GM21723 (cell line): Measurements from ENCODE around the gene NCAM2.
"Not testable (repeated sequence)": the region's sequence is repeated elsewhere in the genome, so short reads cannot be mapped to it uniquely, and the experiment has no call there.

Experiments
- ATAC-seq: cut with Tn5 transposase; IDR thresholded peaks from one replicate; pipeline ENCODE4 v1.9.1; 2021; ENCODE audit warnings: mild to moderate bottlenecking, moderate library complexity; ENCODE audit not compliant: unreplicated experiment

The NCAM2 gene

DNA sequence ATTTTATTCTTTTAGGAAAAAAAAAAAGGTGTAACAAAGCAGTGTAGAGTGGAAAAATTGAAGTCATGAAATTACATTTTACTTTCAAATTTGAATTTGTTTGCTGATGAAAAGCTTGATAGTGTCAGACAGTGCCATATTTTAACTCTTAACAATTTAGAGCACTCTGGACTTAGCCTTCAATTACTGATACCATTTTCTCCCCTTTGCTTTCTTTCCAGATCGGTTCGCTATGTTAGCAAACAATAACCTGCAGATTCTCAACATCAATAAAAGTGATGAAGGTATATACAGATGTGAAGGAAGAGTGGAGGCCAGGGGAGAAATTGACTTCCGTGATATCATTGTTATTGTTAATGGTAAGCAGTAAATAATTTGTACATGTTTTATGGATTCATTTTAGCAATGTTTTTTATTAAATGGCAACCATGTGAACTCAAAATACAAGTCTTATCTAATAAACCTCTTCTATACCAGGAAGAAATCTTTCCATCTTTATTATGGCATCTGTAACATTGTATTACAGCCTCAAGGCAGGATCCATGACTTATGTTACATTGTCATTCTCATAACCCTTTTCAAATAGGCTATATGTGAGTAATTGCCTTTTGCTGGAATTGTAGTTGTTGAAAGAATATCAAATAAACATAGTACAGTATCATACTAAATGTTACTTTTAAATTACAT lies 293.8 kb downstream of the NCAM2 start:
- no peak for ATAC-seq

DNA sequence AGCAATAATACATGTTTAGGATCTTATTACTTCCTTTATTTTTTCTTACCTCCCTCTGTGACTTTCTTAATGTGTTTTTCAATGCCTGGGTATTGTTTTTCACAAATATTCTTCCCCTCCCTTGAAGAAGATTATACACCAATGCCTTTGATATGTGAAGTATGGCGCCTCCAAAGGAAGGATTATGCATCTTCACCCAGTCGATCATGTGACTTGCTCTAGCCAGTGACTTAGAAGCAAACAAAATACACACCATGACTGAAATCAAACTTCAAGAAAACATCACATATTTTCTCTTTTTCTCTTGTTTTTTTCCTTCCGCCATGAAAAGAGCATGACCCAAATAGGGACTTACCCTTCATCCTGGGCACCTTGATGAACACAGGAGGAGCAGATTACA lies 297.1 kb downstream of the NCAM2 start:
- no peak for ATAC-seq

DNA sequence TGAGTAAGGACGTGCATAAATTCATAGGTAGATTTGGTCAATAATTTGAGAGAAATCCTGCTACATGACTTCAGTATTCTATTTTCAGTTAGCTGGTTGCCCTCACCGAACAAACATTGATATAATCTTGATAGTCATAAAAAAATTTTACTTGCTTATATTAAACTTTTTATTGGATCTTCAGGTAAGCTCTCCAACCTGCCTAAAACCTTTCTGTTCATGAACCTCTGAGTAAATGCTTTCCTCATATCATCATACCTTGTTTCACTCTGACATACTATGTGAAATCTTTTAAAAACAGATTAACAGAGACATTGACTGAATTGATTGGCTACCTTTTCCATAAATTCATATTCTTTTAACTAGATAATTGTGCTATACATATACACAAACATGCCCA lies 299.0 kb downstream of the NCAM2 start:
- ATAC-seq, result no peak

DNA sequence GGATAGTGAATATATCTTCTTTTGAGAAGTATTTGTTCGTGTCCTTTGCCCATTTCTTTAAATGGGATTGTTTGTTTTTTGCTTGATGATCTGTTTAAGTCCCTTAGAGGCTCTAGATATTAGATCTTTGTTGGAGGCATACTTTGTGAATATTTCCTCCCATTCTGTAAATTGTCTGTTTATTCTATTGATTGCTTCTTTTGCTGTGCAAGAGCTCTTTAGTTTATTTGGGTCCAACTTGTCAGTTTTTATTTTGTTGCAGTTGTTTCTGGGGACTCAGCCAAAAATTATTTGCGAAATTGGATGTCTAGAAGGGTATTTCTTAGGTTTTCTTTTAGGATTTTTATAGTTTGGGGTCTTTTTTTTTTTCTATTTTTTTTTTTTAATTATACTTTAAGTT lies 302.8 kb downstream of the NCAM2 start:
- no peak for ATAC-seq

- ATAC-seq, result no peak
Observed at GRCh38 chr21:21309510-21309909, 311.3 kb downstream of the NCAM2 start.

DNA sequence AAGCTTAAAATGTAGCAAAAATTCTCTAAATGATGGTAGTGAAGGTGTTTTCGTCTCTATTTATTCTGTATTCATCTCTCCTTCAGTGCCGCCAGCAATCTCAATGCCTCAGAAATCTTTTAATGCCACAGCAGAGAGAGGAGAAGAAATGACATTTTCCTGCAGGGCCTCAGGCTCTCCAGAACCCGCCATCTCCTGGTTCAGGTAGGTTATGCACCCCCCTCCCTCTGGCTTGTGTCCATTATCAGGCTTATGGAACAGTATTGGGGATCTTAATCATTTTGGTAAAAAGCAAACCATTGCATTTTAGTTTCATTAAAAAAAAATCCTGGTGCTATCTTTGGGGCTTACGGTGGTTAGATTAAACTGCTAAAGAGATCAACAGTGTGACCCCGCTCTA lies 326.1 kb downstream of the NCAM2 start:
- no peak for ATAC-seq

- ATAC-seq, result no peak
Observed at GRCh38 chr21:21332492-21332891, 334.3 kb downstream of the NCAM2 start.

- no peak for ATAC-seq
Observed at GRCh38 chr21:21341041-21341440, 342.8 kb downstream of the NCAM2 start.

DNA sequence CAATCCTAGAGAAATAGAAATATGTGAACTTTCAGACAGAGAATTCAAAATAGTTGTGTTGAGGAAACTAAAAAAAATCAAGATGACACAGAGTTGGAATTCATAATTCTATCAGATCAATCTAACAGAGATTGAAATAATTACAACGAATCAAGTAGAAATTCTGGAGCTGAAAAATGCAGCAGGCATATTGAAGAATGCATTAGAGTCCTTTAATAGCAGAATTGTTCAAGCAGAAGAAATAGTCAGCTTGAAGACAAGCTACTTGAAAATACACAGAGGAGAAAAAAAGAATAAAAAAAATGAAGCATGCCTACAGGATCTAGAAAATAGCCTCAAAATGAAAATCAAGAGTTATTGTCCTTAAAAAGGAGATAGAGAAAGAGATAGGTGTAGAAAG lies 347.1 kb downstream of the NCAM2 start:
- ATAC-seq, result no peak

DNA sequence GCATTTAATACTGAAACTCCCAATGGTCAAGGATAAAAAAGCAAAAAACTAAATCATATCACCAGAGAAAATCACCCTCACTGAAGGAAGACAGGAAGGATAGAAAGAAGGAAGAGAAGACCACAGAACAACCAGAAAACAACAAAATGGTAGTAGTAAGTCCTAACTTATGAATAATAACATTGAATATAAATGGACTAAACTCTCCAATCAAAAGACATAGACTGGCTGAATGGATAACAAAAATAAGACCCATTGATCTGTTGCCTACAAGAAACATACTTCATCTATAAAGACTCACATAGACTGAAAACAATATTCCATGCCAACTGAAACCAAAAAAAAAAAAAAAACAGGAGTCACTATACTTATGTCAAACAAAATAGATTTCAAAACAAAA lies 347.7 kb downstream of the NCAM2 start:
- no peak for ATAC-seq

DNA sequence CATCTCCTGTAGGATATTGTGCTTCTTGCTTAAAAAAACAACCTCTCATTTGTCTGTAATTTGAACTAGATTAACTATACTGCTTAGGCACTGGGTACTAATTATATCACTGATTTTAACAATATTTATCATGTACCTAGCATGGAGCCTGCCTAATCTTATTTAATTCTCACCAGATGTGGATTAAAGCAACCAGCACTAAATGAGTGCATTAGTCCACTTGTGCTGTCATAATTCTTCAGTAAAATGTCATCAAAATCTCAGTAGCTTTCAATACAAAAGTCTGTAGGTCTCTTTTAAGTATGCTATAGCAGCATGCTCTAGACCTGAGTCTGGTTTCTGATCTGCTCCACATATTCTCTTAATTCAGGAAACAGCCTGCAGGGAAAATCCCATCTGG lies 368.1 kb downstream of the NCAM2 start:
- ATAC-seq, result no peak

GRCh38 chr21:21367583-21367982 lies 369.4 kb downstream of the NCAM2 start:
- no peak for ATAC-seq

DNA sequence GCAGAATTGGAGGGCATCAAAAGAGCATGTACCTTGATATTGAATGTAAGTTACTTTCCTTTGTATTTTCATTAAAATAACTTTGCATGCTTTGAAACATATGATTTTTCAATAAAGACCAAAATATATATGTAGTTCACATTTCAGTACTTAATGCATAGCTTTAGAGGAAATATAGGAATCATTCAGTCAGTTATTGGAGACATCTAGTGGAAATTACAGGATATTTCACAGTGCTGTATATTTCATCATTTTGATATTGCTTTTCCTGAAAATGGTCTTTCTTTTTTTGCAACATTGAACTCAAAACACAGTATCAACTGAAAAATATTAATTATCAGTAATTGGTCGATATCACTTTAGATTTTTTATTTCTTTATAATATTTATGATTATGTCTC lies 375.8 kb downstream of the NCAM2 start:
- no peak for ATAC-seq

DNA sequence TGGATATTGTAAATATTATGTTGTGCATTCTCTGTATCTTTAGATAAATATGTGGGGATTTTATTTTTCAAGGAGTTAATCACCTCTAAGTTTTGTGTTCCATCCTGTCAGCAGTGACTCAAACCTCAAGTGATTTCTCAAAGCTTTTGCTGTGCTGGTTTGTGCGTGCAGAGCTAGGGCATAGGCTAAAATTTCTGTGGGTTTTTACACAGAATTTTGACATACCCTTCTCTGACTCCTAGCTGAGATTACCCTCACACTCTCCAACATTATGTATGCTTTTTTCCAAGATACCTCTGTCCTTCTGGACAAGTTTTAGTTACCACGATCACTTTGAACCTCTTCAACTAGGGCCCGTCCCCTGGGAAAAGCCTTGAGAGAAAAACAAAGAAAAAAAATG lies 384.9 kb downstream of the NCAM2 start:
- ATAC-seq, result no peak

DNA sequence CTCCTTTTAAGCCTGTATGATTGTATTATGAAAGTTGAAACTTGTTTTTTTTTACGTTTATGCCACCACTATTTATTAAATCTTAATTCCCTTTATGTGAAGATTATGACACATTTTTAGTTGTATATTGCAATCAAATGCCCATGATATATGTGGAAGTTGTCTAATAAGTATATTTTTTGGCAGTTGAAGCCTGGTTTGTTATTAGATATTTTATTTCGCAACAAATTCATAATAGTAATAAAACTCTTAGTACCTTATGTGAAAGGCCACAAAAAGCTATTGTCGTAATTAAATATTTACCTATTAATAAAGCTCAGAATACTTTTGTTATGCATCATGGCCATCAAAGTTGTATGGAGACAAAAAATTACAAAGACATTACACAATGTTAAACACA lies 386.8 kb downstream of the NCAM2 start:
- no peak for ATAC-seq

GRCh38 chr21:21385404-21385803 lies 387.2 kb downstream of the NCAM2 start:
- ATAC-seq, result no peak

DNA sequence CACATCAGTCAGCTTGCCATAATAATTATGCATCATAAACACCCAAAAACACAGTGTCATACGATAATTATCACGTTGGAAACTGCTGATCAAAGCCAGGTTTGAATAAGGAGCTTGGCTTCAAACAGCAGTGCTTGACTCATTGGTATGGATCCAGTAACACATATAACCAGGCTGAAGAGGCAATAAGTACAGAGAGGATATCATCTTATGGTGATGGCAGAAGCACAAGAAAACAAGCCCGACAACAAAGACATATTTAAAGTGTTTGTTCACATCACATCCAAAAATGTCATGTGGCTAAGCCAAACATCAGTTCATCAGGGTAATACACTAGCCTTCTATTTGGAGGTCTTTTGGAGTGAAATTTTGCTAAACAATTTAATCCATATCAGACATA lies 389.7 kb downstream of the NCAM2 start:
- ATAC-seq, result no peak

DNA sequence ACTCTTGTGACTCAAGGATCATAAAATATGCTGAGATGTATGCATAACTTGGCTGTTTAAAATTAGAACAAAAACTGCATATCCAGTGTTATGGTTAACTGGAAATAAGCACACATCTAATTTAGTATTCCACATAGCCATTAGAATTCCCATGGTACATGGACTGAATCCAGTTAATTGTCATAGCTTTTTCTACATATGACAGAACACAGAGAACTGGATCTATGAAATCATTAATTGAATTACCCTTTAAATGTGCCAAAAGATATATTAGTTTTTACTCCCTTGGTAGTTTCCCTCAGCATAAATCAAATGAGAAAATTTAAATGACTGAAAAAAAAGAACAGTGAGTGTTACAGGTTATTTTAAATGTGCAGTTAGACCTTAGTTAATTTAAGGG lies 395.9 kb downstream of the NCAM2 start:
- ATAC-seq, result no peak

- ATAC-seq, result no peak
Observed at GRCh38 chr21:21396424-21396823, 398.2 kb downstream of the NCAM2 start.

GRCh38 chr21:21397464-21397863 lies 399.3 kb downstream of the NCAM2 start:
- ATAC-seq, result no peak

- no peak for ATAC-seq
Observed at GRCh38 chr21:21401444-21401843, 403.2 kb downstream of the NCAM2 start.

DNA sequence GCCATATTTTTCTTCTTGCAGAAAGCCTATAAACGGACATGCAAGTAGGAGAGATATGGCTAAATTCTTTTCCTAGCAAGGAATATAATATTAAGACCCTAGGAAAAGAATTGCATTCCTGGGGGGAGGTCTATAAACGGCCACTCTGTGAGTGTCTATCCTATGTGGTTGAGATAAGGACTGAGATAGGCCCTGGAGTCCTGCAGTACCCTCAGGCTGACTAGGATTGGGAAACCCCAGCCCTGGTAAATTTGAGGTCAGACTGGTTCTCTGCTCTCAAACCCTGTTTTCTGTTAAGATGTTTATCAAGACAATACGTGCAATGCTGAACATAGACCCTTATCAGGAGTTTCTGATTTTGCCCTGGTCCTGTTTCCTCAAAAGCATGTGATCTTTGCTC lies 404.0 kb downstream of the NCAM2 start:
- not testable (repeated sequence) for ATAC-seq

DNA sequence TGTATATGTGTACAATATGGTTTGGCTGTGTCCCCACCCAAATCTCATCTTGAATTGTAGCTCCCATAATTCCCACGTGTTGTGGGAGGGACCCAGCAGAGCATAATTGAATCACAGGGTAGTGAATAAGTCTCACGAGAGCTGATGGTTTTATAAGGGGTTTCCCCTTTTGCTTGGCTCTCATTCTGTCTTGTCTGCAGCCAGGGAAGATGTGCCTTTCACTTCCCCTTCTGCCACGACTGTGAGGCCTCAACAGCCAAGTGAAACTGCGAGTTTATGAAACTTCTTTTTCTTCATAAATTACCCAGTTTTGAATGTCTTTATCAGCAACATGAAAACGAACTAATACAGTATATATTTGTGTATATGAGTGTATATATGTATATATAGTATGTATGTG lies 406.1 kb downstream of the NCAM2 start:
- not testable (repeated sequence) for ATAC-seq
